Keratinocyte (primary cell): ENCODE results near the gene IGFALS.

Source experiments
- CTCF ChIP-seq, 3 experiments: IDR thresholded peaks in 1 of 3; conservative IDR thresholded peaks in 1 of 3; optimal IDR thresholded peaks in 1 of 3; 2 replicates in 2 of 3; 3 replicates in 1 of 3; pipeline versions ENCODE3 to v1.5.1; 2011; ENCODE audit warnings: low read length in 3 of 3, mild to moderate bottlenecking in 3 of 3, moderate library complexity in 2 of 3, control low read depth in 1 of 3, inconsistent platforms in 1 of 3; ENCODE audit not compliant: insufficient read depth in 2 of 3; ENCODE audit errors: extremely low read depth in 1 of 3
- EZH2 ChIP-seq: IDR thresholded peaks from one replicate; pipeline ENCODE4 v1.6.1; 2012; ENCODE audit warnings: inconsistent platforms, mild to moderate bottlenecking, low read length, moderate library complexity

GRCh38 chr16:1766231-1766630 lies 27.3 kb downstream of the IGFALS start:
- TF ChIP-seq CTCF (optimal IDR thresholded peaks at IDR 0.05 in 1 of 3, IDR thresholded peaks at IDR 0.05 in 1 of 3, conservative IDR thresholded peaks at IDR 0.05 in 1 of 3; ENCODE audit: extremely low read depth in 1 of 3, insufficient read depth in 2 of 3, low read length in 3 of 3) (no peak), EZH2 (no peak)
